PC-9 (cell line): Measurements from ENCODE around the gene C1orf159. TPM values are rescaled to one million over a fixed set of nuclear protein-coding genes. Genes with fewer than 3 reads are reported as not detected.

ENCODE experiments used
- BruUV-seq: library from RNA; stranded (reverse); fragments of 400-500 nt; replicated peaks from 2 replicates; lab custom pipeline; 2021; lab: Mats Ljungman, UMichigan
- CTCF ChIA-PET: fragments of 300-600 bp; sonication (Branson Sonifier 250); formaldehyde crosslinking; loops from one replicate; lab custom pipeline; 2022; ENCODE audit warnings: antibody characterized with exemption; lab: Charles Lee
- POLR2A ChIA-PET: fragments of 300-600 bp; sonication (Branson Sonifier 250); formaldehyde crosslinking; loops from one replicate; lab custom pipeline; 2022; ENCODE audit warnings: antibody characterized with exemption; ENCODE audit not compliant: unreplicated experiment; lab: Charles Lee
- DNase-seq, 2 experiments: peaks; one replicate each; pipeline versions ENCODE4 v3.0.0 to v3.0.0-alpha.2; 2015 to 2022; ENCODE audit warnings: mixed read lengths in 1 of 2
- H2AFZ ChIP-seq: fragments of 200-600 bp; sonication (generic); 2 replicates; pipeline ENCODE4 v1.8.1; 2017; ENCODE audit warnings: antibody characterized with exemption
- H3F3A ChIP-seq: fragments of 200-600 bp; sonication (generic); 2 replicates; pipeline ENCODE4 v1.8.1; 2017; ENCODE audit warnings: antibody characterized with exemption, mild to moderate bottlenecking, low read depth; ENCODE audit not compliant: insufficient read depth
- H3K27ac ChIP-seq: fragments of 200-600 bp; sonication (generic); 2 replicates; pipeline ENCODE4 v1.6.1; 2016; ENCODE audit warnings: mixed run types
- H3K27me3 ChIP-seq: fragments of 200-600 bp; sonication (generic); 2 replicates; pipeline ENCODE4 v1.6.1; 2016; ENCODE audit warnings: low read depth, mixed run types; ENCODE audit not compliant: insufficient read depth
- H3K36me3 ChIP-seq: fragments of 200-600 bp; sonication (generic); 2 replicates; pipeline ENCODE4 v1.6.1; 2016; ENCODE audit warnings: low read depth, mixed run types
- H3K4me1 ChIP-seq: fragments of 200-600 bp; sonication (generic); replicated peaks from 2 replicates; pipeline ENCODE4 v1.6.1; 2016; ENCODE audit warnings: mixed run types; ENCODE audit not compliant: insufficient read depth
- H3K4me2 ChIP-seq: fragments of 200-600 bp; sonication (generic); 2 replicates; pipeline ENCODE4 v1.6.1; 2017; ENCODE audit warnings: mixed run types
- H3K4me3 ChIP-seq: fragments of 200-600 bp; sonication (generic); 2 replicates; pipeline ENCODE4 v1.6.1; 2016; ENCODE audit warnings: mixed run types
- H3K79me2 ChIP-seq: fragments of 200-600 bp; sonication (generic); 2 replicates; pipeline ENCODE4 v1.6.1; 2017; ENCODE audit warnings: low read depth, mixed run types
- H3K9me2 ChIP-seq: fragments of 200-600 bp; sonication (generic); 2 replicates; pipeline ENCODE4 v1.8.1; 2017; ENCODE audit warnings: mild to moderate bottlenecking; ENCODE audit not compliant: insufficient read depth
- H3K9me3 ChIP-seq: fragments of 200-600 bp; sonication (generic); 2 replicates; pipeline ENCODE4 v1.8.1; 2016; ENCODE audit warnings: low read depth; ENCODE audit not compliant: insufficient read depth
- H4K20me1 ChIP-seq: fragments of 200-600 bp; sonication (generic); 2 replicates; pipeline ENCODE4 v1.8.1; 2017; ENCODE audit not compliant: insufficient read depth
- EZH2 ChIP-seq: fragments of 200-600 bp; sonication (generic); IDR thresholded peaks from 2 replicates; pipeline ENCODE4 v1.8.0; 2017; ENCODE audit warnings: antibody characterized with exemption, low read depth
- intact Hi-C: fragments of 100-400 bp; cut with micrococcal nuclease; formaldehyde crosslinking; loops from one replicate; pipeline ENCODE4 v1.10.0; 2022; ENCODE audit not compliant: unreplicated experiment
- total RNA-seq: library from RNA; stranded (reverse); gene quantifications from 2 replicates; pipeline ENCODE4 v1.2.3, GENCODE V29; 2021
- TF ChIP-seq, protein P1 (sequence below): fragments of 200-600 bp; sonication (generic); conservative IDR thresholded peaks from 2 replicates; pipeline ENCODE4 v1.6.1; 2017; ENCODE audit warnings: mixed run types, antibody characterized with exemption, mild to moderate bottlenecking, moderate library complexity

The C1orf159 gene
- total RNA-seq, 1 experiment from 2014 or later = 31.1 TPM

DNA sequence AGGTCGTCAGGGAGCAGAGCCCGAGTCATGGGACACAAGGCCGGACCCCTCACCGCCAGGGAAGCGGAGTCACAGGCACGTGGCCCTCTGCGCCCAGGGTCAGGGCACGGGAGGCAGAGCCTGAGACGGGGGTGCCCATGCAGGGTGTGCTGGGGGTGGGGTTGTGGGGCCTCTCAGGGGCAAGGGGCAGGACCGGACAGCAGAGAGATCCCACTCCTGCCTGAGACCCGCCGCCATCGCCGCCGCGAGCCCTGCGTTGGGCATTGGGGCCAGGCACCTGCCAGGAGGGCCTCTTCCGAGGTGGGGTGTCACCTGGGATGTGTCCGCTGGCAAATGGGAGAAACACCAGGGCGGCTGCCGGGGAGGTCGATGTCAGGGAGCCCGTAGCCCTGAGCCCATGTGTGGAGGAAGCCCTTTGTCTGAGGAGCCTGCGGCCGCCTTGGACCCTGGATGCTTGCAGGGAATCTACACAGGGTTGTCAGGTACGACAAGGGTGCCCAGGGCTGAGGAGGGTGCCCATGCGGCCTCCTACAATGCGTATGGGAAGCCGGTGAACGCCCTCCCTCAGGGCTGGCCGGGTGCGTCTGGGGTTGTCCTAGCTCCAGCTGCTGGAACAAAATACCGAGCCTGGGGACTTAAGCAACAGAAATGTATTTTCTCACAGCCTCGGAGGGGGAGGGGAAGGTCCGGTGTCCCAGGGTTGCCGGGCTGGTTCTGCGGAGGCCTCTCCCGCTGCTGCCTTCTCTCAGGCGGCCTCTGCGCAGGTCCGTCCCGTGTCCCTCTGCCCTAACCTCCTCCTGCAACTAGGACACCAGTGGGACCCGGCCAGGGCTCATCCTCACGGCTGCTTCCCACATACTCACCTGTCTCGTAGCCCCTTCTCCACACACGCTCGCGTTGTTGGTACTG, 16.4 kb upstream of the C1orf159 start:
- Histone ChIP-seq H3F3A (peaks cover 13% of the 10 kb centered on the region; the same call in 1 of the 2 replicates), H2AFZ (no peak overlapping the region), H3K27ac (no peak overlapping the region), H3K4me3 (no peak overlapping the region), H4K20me1 (no peaks in the 10 kb centered on the region), H3K9me3 (no peaks in the 10 kb centered on the region), H3K4me2 (no peak overlapping the region), H3K27me3 (peaks cover 3% of the 10 kb centered on the region; the same call in 1 of the 2 replicates), H3K9me2 (no peaks in the 10 kb centered on the region), H3K79me2 (no peaks in the 10 kb centered on the region), H3K36me3 (no peaks in the 10 kb centered on the region), H3K4me1 (peaks cover 26% of the 10 kb centered on the region)
- intact Hi-C loops = no loop called here
- POLR2A ChIA-PET = no interaction called here
- TF ChIP-seq, protein P1, sequence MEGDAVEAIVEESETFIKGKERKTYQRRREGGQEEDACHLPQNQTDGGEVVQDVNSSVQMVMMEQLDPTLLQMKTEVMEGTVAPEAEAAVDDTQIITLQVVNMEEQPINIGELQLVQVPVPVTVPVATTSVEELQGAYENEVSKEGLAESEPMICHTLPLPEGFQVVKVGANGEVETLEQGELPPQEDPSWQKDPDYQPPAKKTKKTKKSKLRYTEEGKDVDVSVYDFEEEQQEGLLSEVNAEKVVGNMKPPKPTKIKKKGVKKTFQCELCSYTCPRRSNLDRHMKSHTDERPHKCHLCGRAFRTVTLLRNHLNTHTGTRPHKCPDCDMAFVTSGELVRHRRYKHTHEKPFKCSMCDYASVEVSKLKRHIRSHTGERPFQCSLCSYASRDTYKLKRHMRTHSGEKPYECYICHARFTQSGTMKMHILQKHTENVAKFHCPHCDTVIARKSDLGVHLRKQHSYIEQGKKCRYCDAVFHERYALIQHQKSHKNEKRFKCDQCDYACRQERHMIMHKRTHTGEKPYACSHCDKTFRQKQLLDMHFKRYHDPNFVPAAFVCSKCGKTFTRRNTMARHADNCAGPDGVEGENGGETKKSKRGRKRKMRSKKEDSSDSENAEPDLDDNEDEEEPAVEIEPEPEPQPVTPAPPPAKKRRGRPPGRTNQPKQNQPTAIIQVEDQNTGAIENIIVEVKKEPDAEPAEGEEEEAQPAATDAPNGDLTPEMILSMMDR = no peak
- TF ChIP-seq EZH2 = no peak
- CTCF ChIA-PET = no interaction called here
- BruUV-seq = no TSS peak
- peak; percentile 35 to 50 for DNase-seq

DNA sequence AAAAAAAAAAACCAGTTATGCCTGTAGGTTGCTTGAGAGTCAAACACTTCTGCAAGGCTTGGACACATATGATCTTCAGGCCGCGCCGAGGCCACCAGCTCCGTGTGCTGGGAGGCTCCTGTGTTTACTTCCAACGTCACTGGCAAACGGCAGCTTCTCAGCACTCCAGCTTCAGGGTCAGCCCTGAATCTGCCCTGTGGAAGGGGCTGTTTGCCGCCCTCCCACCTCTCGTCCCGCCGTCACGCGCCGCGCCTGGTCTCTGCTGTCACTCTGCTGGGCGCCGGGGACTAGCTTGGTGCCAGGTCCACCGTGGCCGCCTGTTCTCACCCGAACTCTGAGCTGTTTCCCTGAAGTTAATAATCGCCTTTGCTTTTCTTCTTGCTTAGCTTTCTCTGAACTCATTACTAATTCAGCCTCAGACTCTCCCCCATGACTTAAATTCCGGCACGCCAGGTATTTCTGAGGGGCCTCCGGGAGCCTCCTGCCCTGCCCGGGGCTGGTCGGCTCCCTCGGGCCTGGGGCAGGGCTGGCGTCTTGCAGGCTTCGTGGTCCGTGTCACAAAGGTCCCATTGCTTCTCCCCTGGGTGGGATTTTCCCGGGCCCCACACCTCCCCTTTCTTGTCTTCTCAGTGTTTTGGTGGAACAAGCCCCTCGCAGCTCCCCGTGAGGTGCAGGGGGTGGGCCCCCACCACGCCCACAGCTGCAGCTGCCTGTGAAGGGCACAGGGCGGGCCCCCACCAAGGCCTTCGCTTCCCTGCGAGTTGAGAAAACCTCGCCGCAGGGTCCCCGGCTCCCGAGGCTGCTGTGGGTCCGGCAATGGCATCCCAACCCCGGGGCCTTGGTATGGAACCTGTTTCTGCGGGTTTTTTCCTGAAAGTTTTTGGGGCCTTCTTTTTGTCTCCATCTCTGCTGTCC, 14.6 kb upstream of the C1orf159 start:
- 0 out of 2 replicates have a peak, but pooled peaks cover 4% of the 10 kb centered on the region for H3F3A ChIP-seq
- ChIA-PET POLR2A (interaction anchor here (0.7 kb wide), 2 partner anchors 28 to 143 kb away, joined by 3 to 4 read pairs; partner anchors contain the start of gene UBE2J2), CTCF (interaction anchor here (0.6 kb wide), 1 partner anchor 55 kb away, joined by 6 read pairs; no protein-coding TSS in a partner anchor)
- no peaks in the 10 kb centered on the region for H3K79me2 ChIP-seq
- H3K9me2 ChIP-seq = no peaks in the 10 kb centered on the region
- no peaks in the 10 kb centered on the region for H3K36me3 ChIP-seq
- H3K4me2 ChIP-seq = no peak overlapping the region
- peaks cover 19% of the 10 kb centered on the region for H3K4me1 ChIP-seq
- no peak overlapping the region for H3K4me3 ChIP-seq
- H2AFZ ChIP-seq = no peak overlapping the region
- H4K20me1 ChIP-seq = no peaks in the 10 kb centered on the region
- H3K27ac ChIP-seq = no peak overlapping the region
- DNase-seq = no peak
- peaks cover 3% of the 10 kb centered on the region; the same call in 1 of the 2 replicates for H3K27me3 ChIP-seq
- TF ChIP-seq, protein P1 = no peak
- no peak for TF ChIP-seq EZH2
- no peaks in the 10 kb centered on the region for H3K9me3 ChIP-seq
- intact Hi-C loops = no loop called here
- BruUV-seq = no TSS peak

DNA sequence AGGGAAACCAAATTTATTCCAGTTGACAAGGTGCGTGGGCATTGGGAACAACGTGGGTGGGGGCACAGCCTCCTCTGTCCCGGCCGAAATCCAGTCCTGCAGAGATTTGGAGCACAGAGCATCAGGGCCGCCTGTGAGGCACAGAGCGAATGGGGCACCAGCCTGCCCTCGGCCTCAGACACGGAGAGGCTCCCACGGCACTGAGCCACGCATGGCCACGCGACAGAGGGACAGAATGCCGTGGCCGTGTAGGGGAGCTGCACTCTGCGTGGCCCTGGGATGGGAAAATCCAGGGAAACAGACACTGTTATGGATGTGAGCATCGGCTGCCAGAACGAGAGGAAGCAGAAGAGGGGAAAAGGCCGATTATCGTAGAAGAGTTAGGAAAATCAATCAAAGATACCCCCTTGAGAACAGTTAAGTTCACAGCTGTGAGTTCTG, 13.5 kb upstream of the C1orf159 start:
- Histone ChIP-seq H3K27me3 (peaks cover 3% of the 10 kb centered on the region; the same call in 1 of the 2 replicates), H3K4me3 (no peak overlapping the region), H3K9me2 (no peaks in the 10 kb centered on the region), H2AFZ (no peak overlapping the region), H4K20me1 (no peaks in the 10 kb centered on the region), H3K4me2 (no peak overlapping the region), H3F3A (0 out of 2 replicates have a peak, but pooled peaks cover 15% of the 10 kb centered on the region), H3K27ac (no peak overlapping the region), H3K36me3 (no peaks in the 10 kb centered on the region), H3K4me1 (peaks cover 30% of the 10 kb centered on the region), H3K79me2 (no peaks in the 10 kb centered on the region), H3K9me3 (no peaks in the 10 kb centered on the region)
- intact Hi-C loops = no loop called here
- DNase-seq = no peak
- ChIA-PET CTCF (no interaction called here), POLR2A (interaction anchor here (0.5 kb wide), 1 partner anchor 55 kb away, joined by 5 read pairs; the partner anchor contains the start of gene RNF223)
- no TSS peak for BruUV-seq
- TF ChIP-seq, protein P1 = no peak
- no peak for TF ChIP-seq EZH2
